Measurements from ENCODE around the gene TBL3. TPM values are rescaled to one million over a fixed set of nuclear protein-coding genes. Genes with fewer than 3 reads are reported as not detected.
"Not testable (repeated sequence)": the region's sequence is repeated elsewhere in the genome, so short reads cannot be mapped to it uniquely, and the experiment has no call there.

TBL3 gene
- total RNA-seq, 1 experiment from 2014 or later = 27.9 TPM

- in situ Hi-C loops (cut with HindIII; ENCODE audit: low pct_unique_long_range_greater_than_20kb, low sequenced_read_pairs) = no loop called here
- DNase-seq (ENCODE audit: low read depth, low spot score) = peak; percentile 89
Observed at GRCh38 chr16:1959269-1960039, 12.4 kb upstream of the TBL3 start, which contains the start of gene NDUFB10. TSS of gene NDUFB10 (plus strand) at chr16:1959538. CDS start at chr16:1959625, 87 bp downstream.

GRCh38 chr16:1960665-1961630 is 10.9 kb upstream of the TBL3 start:
- in situ Hi-C loops (cut with HindIII; ENCODE audit: low pct_unique_long_range_greater_than_20kb, low sequenced_read_pairs) = no loop called here
- peak; percentile 55 for DNase-seq (ENCODE audit: low read depth, low spot score)

GRCh38 chr16:1961651-1962067 is 10.2 kb upstream of the TBL3 start:
- peak; percentile 19 for DNase-seq (ENCODE audit: low read depth, low spot score)
- in situ Hi-C loops (cut with HindIII; ENCODE audit: low pct_unique_long_range_greater_than_20kb, low sequenced_read_pairs) = no loop called here

GRCh38 chr16:1962161-1963153 is 9.4 kb upstream of the TBL3 start:
- DNase-seq (ENCODE audit: low read depth, low spot score); in situ Hi-C loops (cut with HindIII; ENCODE audit: low pct_unique_long_range_greater_than_20kb, low sequenced_read_pairs): not testable (repeated sequence)

GRCh38 chr16:1963806-1964505 is 7.9 kb upstream of the TBL3 start:
- in situ Hi-C loops (cut with HindIII; ENCODE audit: low pct_unique_long_range_greater_than_20kb, low sequenced_read_pairs) = no loop called here
- peak; percentile 37 for DNase-seq (ENCODE audit: low read depth, low spot score)

GRCh38 chr16:1964506-1965395 is 7.1 kb upstream of the TBL3 start, which contains the start of gene RPS2:
TSS of gene RPS2 (minus strand) at chr16:1964826. CDS start at chr16:1964625, 201 bp downstream.
- peak; percentile 97 for DNase-seq (ENCODE audit: low read depth, low spot score)
- in situ Hi-C loops (cut with HindIII; ENCODE audit: low pct_unique_long_range_greater_than_20kb, low sequenced_read_pairs) = no loop called here

- in situ Hi-C loops (cut with HindIII; ENCODE audit: low pct_unique_long_range_greater_than_20kb, low sequenced_read_pairs) = no loop called here
- no peak for DNase-seq (ENCODE audit: low read depth, low spot score)
Observed at GRCh38 chr16:1965396-1966001, 6.4 kb upstream of the TBL3 start.

GRCh38 chr16:1966460-1966859 is 5.4 kb upstream of the TBL3 start, which contains the start of gene RNF151:
TSS of gene RNF151 (plus strand) at chr16:1966856. CDS start at chr16:1966882, 26 bp downstream.
- in situ Hi-C loops (cut with HindIII; ENCODE audit: low pct_unique_long_range_greater_than_20kb, low sequenced_read_pairs) = no loop called here
- DNase-seq (ENCODE audit: low read depth, low spot score) = no peak

GRCh38 chr16:1968146-1968953 is 3.5 kb upstream of the TBL3 start:
- in situ Hi-C loops (cut with HindIII; ENCODE audit: low pct_unique_long_range_greater_than_20kb, low sequenced_read_pairs) = no loop called here
- DNase-seq (ENCODE audit: low read depth, low spot score) = no peak

- peak; percentile 20 for DNase-seq (ENCODE audit: low read depth, low spot score)
Observed at GRCh38 chr16:1972490-1972877, 631 bp downstream of the TBL3 start.

GRCh38 chr16:1973461-1974156 is 1.8 kb downstream of the TBL3 start:
- no peak for DNase-seq (ENCODE audit: low read depth, low spot score)
- in situ Hi-C loops (cut with HindIII; ENCODE audit: low pct_unique_long_range_greater_than_20kb, low sequenced_read_pairs) = no loop called here

More at GRCh38 chr16:1972490-1972877, 631 bp downstream of the TBL3 start:
- in situ Hi-C loops (cut with HindIII; ENCODE audit: low pct_unique_long_range_greater_than_20kb, low sequenced_read_pairs) = no loop called here

- DNase-seq (ENCODE audit: low read depth, low spot score) = no peak
- in situ Hi-C loops (cut with HindIII; ENCODE audit: low pct_unique_long_range_greater_than_20kb, low sequenced_read_pairs) = no loop called here
Observed at GRCh38 chr16:1974157-1975070, 2.6 kb downstream of the TBL3 start.

Measured in SK-MEL-5 (cell line).